Gastrocnemius medialis (tissue), 4 donors: ENCODE data around the gene KMT2B. TPM values are rescaled to one million over a fixed set of nuclear protein-coding genes. Genes with fewer than 3 reads are reported as not detected.
A peak's percentile ranks its signal among the peaks of the same experiment; 100 is the strongest.

Source experiments
- ATAC-seq, 2 donors: fragments of 150-250 bp; one replicate each; pipeline ENCODE4 v1.9.1; 2016
- DNase-seq, 2 donors: peaks; one replicate each; pipeline ENCODE4 v3.0.0-alpha.2; 2019
- H3K27ac ChIP-seq, 4 donors: fragments of 200-600 bp; sonication (generic); 1 replicate in 1 of 4; 2 replicates in 3 of 4; pipeline ENCODE4 v1.5.1; 2016 to 2018; ENCODE audit warnings: mild to moderate bottlenecking in 2 of 4, moderate library complexity in 1 of 4
- H3K27me3 ChIP-seq, 3 donors: fragments of 200-600 bp; sonication (generic) in 2 of 3; 1 replicate in 1 of 3; 2 replicates in 2 of 3; pipeline versions ENCODE4 v1.5.1 to v1.6.0; 2016 to 2019; ENCODE audit warnings: mild to moderate bottlenecking in 1 of 3, moderate library complexity in 1 of 3
- H3K36me3 ChIP-seq, 2 donors: fragments of 200-600 bp; sonication (generic) in 1 of 2; one replicate each; pipeline ENCODE4 v1.5.1; 2017 to 2018
- H3K4me1 ChIP-seq, 2 donors: fragments of 200-600 bp; sonication (generic) in 1 of 2; one replicate each; pipeline ENCODE4 v1.5.1; 2016 to 2017; ENCODE audit warnings: mild to moderate bottlenecking in 2 of 2
- H3K4me3 ChIP-seq, 4 donors: fragments of 200-600 bp; sonication (generic) in 3 of 4; 1 replicate in 1 of 4; 2 replicates in 3 of 4; pipeline ENCODE4 v1.5.1; 2016 to 2019; ENCODE audit warnings: mild to moderate bottlenecking in 2 of 4
- H3K9me3 ChIP-seq, 3 donors: fragments of 200-600 bp; sonication (generic) in 2 of 3; 1 replicate in 1 of 3; 2 replicates in 2 of 3; pipeline ENCODE4 v1.5.1; 2016 to 2019
- POLR2A ChIP-seq, 2 donors: fragments of 450-650 bp; IDR thresholded peaks; one replicate each; pipeline ENCODE4 v1.6.1; 2017; ENCODE audit warnings: antibody characterized with exemption in 2 of 2, mild to moderate bottlenecking in 2 of 2, moderate library complexity in 2 of 2
- in situ Hi-C, 4 donors: fragments of 200-750 bp; cut with MboI; loops; one replicate each; pipeline versions ENCODE4 v1.15.0 to v1.8.0; 2017; ENCODE audit warnings: low sequenced_read_pairs in 4 of 4
- intact Hi-C: fragments of 100-400 bp; cut with DNase I; formaldehyde crosslinking; loops from one replicate; pipeline ENCODE4 v1.15.1; 2023; ENCODE audit warnings: low total_unique reads
- total RNA-seq, 4 donors: library from RNA; depleted of rRNA; stranded (reverse); fragments of >200 nt; gene quantifications; one replicate each; pipeline versions ENCODE4 v1.1.0 to v1.2.3, GENCODE V29; 2016
- TF ChIP-seq, protein P1 (sequence below), 5 experiments: fragments of 450-650 bp in 3 of 5; fragments of 200-600 bp in 2 of 5; sonication (generic) in 2 of 5; IDR thresholded peaks in 4 of 5; conservative IDR thresholded peaks in 1 of 5; 1 replicate in 4 of 5; 2 replicates in 1 of 5; pipeline ENCODE4 v1.5.1; 2016 to 2019; ENCODE audit warnings: antibody characterized with exemption in 5 of 5, mild to moderate bottlenecking in 3 of 5, moderate library complexity in 3 of 5

Gene KMT2B
- total RNA-seq, 4 donors from 2014 or later, result 9.3 to 39.0 (median 16.8) TPM

DNA sequence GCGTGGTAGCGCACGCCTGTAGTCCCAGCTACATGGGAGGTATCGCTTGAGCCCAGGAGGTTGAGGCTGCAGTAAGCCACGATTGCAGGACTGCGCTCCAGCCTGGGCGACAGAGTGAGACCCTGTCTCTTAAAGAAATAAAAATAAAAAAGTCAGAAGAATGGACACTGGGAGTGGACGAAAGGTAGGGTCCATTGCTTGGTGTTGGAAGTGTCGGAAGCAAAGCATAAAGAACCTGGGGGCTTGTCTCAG lies 57.2 kb downstream of the KMT2B start:
- no peaks in the 10 kb centered on the region for H3K27me3 ChIP-seq
- H3K4me3 ChIP-seq, result peak overlapping the region; percentile 60 to 81 (median 73)
- no peaks in the 10 kb centered on the region for H3K9me3 ChIP-seq
- DNase-seq, result no peak
- H3K4me1 ChIP-seq, result peaks cover 4 to 5% of the 10 kb centered on the region in 2 donors
- H3K27ac ChIP-seq, result no peak overlapping the region
- peaks cover 0 to 3% of the 10 kb centered on the region in 2 donors for H3K36me3 ChIP-seq
- TF ChIP-seq, protein P1, sequence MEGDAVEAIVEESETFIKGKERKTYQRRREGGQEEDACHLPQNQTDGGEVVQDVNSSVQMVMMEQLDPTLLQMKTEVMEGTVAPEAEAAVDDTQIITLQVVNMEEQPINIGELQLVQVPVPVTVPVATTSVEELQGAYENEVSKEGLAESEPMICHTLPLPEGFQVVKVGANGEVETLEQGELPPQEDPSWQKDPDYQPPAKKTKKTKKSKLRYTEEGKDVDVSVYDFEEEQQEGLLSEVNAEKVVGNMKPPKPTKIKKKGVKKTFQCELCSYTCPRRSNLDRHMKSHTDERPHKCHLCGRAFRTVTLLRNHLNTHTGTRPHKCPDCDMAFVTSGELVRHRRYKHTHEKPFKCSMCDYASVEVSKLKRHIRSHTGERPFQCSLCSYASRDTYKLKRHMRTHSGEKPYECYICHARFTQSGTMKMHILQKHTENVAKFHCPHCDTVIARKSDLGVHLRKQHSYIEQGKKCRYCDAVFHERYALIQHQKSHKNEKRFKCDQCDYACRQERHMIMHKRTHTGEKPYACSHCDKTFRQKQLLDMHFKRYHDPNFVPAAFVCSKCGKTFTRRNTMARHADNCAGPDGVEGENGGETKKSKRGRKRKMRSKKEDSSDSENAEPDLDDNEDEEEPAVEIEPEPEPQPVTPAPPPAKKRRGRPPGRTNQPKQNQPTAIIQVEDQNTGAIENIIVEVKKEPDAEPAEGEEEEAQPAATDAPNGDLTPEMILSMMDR (IDR thresholded peaks at IDR 0.05 in 4 of 5, conservative IDR thresholded peaks at IDR 0.05 in 1 of 5), result no peak
- TF ChIP-seq POLR2A (IDR thresholded peaks at IDR 0.05), result no peak
- peak in 1 of 2 donors; percentile 35 for ATAC-seq
- intact Hi-C loops, result loop anchor here (1.0 to 10.0 kb wide), 4 partner anchors 17 to 220 kb away; partner anchors contain the start of genes PROSER3 and SDHAF1
- in situ Hi-C loops, result no loop called here

DNA sequence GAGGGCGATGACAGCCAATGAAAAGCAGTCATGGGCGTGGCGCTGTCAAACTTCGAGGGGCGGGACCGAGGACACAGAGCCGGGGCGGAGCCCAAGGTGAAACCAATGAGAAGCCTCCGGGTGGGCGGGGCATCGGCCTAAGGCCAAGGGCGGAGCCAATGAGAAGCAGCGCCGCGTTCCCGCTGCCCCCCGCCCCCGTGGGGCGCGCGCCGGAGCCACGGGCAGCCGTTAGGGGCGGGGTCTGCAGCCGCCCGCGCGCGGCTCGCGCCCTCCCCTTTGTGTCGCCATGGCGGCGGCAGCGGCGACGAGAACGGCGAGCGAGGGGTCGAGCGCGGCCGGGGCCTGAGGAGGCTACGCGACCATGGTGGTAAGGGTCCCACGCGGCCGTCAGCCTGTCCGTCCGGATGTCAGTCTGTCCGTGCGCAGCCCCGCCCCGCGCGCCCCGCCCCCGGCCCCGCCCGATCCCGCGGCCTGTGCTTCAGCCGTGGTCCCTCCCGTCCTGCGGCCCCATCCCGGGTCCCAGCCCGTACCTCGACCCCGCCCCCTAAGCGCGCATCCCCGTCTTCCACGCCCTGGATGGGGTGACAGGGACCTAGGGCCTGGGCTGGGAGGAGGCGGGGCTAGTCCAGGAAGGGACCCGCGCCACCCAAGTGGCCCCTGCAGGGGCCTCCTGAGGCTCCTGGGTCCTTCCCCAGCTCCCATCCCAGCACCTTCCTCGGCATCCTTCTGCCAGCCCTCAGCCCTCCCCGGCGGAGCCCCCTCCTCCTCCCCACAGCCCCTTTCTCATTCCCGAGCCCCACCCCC lies 57.7 kb downstream of the KMT2B start, which contains the start of gene ARHGAP33:
TSS of gene ARHGAP33 (plus strand) at position 267 of the 804 bp plus-strand sequence. CDS start at position 362, 95 bp downstream.
- H3K4me1 ChIP-seq, result peaks cover 4 to 5% of the 10 kb centered on the region in 2 donors
- ATAC-seq, result peak; percentile 98
- peak within 1 kb of the TSS; percentile 35 to 69 (median 45) for H3K27ac ChIP-seq
- in situ Hi-C loops (no loop called here), intact Hi-C loops (loop anchor here (1.0 to 10.0 kb wide), 4 partner anchors 17 to 219 kb away; partner anchors contain the start of genes PROSER3 and SDHAF1)
- peak within 1 kb of the TSS; percentile 60 to 81 (median 73) for H3K4me3 ChIP-seq
- H3K9me3 ChIP-seq, result no peaks in the 10 kb centered on the region
- DNase-seq, result peak; percentile 95 to 98
- no peaks in the 10 kb centered on the region for H3K27me3 ChIP-seq
- peaks cover 0 to 8% of the 10 kb centered on the region in 2 donors for H3K36me3 ChIP-seq
- TF ChIP-seq POLR2A (IDR thresholded peaks at IDR 0.05), result no peak
- TF ChIP-seq, protein P1 (IDR thresholded peaks at IDR 0.05 in 4 of 5, conservative IDR thresholded peaks at IDR 0.05 in 1 of 5), result no peak

DNA sequence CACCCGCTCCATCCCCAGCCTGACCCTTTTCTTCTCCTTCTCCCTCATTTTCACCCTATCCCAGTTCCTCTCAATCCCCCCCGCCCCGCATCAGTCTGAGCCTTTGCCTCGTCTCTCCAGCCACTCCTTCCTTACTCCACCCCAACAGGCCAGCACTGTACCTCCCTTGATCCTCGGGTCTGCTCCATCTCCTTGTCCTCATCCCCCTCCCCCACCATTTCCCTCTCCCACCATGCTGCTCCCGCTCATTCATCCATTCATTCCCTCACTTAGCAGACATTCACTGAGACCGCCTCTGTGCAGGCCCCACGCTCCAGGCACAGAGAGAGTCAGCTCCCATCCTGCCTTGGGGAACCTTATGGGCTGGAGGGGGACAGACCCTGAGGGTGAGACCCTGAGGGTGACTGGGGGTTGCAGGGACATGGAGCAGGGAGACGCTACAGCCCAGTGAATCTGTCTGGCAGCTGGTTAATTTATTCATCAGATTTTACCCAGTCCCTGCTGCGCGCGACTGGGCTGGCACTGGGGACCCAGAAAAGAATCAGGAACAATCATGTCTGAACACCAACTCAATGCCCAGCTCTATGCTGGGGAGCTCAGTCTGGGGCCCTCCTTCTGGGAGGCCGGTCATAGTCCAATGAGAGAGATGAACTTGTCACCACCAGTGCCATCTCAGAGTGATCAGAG lies 58.4 kb downstream of the KMT2B start:
- no peaks in the 10 kb centered on the region for H3K27me3 ChIP-seq
- H3K36me3 ChIP-seq, result peaks cover 0 to 15% of the 10 kb centered on the region in 2 donors
- in situ Hi-C loops (no loop called here), intact Hi-C loops (loop anchor here (5.0 to 10.0 kb wide), 2 partner anchors 64 to 219 kb away; partner anchors contain the start of gene SDHAF1)
- no peak for DNase-seq
- H3K27ac ChIP-seq, result peak overlapping the region in 1 of 4 donors; percentile 37
- no peaks in the 10 kb centered on the region for H3K9me3 ChIP-seq
- H3K4me1 ChIP-seq, result peaks cover 4 to 5% of the 10 kb centered on the region in 2 donors
- TF ChIP-seq, protein P1 (IDR thresholded peaks at IDR 0.05 in 4 of 5, conservative IDR thresholded peaks at IDR 0.05 in 1 of 5), result no peak
- H3K4me3 ChIP-seq, result peak overlapping the region; percentile 60 to 81 (median 73)
- no peak for ATAC-seq

DNA sequence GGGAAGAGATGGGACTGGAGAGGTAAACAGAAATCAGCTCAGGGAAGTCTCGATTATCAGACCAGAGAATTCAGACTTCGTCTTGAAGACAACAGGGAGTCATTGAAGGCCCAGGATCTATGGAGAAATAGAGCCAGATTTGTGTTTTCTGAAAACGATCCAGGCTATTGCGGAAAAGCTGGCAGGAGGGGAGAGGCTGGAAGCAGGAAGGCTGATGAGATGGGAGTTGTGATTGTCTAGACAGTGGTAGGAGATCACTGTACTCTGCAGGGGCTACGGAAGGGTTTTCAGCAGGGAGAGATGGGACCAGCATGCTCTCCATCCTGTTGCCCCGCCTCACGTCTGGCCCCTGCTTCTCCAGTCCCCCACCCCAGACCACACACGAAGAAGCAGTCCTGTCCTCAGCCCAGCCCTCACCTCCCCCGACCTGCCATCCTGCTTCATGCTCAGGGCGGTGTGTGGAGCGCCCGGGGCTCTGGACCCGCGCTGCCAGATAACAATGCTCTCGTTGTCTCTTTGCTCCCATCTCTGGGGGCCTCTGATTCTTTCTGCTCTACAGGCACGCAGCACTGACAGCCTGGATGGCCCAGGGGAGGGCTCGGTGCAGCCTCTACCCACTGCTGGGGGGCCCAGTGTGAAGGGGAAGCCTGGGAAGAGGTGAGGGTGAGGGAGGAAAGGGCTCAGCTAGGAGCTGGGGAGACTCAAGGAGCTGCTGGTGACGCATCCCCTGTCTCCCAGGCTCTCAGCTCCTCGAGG lies 59.5 kb downstream of the KMT2B start:
- peaks cover 0 to 17% of the 10 kb centered on the region in 2 donors for H3K36me3 ChIP-seq
- DNase-seq, result no peak

More for the DNA sequence above, 59.5 kb downstream of the KMT2B start:
- ATAC-seq, result no peak
- Histone ChIP-seq H3K27ac (no peak overlapping the region), H3K9me3 (no peaks in the 10 kb centered on the region), H3K4me3 (no peak overlapping the region), H3K27me3 (no peaks in the 10 kb centered on the region), H3K4me1 (peaks cover 4 to 5% of the 10 kb centered on the region in 2 donors)
- TF ChIP-seq, protein P1 (IDR thresholded peaks at IDR 0.05 in 4 of 5, conservative IDR thresholded peaks at IDR 0.05 in 1 of 5), result no peak
- no peak for TF ChIP-seq POLR2A (IDR thresholded peaks at IDR 0.05)
- in situ Hi-C loops, result no loop called here
- intact Hi-C loops, result loop anchor here (5.0 to 10.0 kb wide), 2 partner anchors 65 to 218 kb away; partner anchors contain the start of gene SDHAF1
